DOHH2 (cell line): ENCODE results near the gene PTS.
"Not testable (repeated sequence)": the region's sequence is repeated elsewhere in the genome, so short reads cannot be mapped to it uniquely, and the experiment has no call there.

ENCODE experiments used
- CTCF ChIP-seq: fragments of 200-600 bp; sonication (generic); IDR thresholded peaks from one replicate; pipeline ENCODE4 v1.5.1; 2014; ENCODE audit warnings: antibody characterized with exemption, mild to moderate bottlenecking, low read depth, low read length; ENCODE audit not compliant: poor library complexity, severe bottlenecking
- EZH2phosphoT487 ChIP-seq: fragments of 200-600 bp; sonication (generic); IDR thresholded peaks from 2 replicates; pipeline ENCODE4 v1.6.1; 2017; ENCODE audit warnings: borderline replicate concordance, mild to moderate bottlenecking, antibody characterized with exemption, low read length, moderate library complexity, mixed read lengths

GRCh38 chr11:112195113-112195512 is 31.1 kb upstream of the PTS start:
- TF ChIP-seq EZH2phosphoT487, CTCF: not testable (repeated sequence)
